HEK293T (cell line): ENCODE measurements around the gene PDE1A.

ENCODE experiments used
- ELF4 ChIP-seq: fragments of 450-650 bp; IDR thresholded peaks from 2 replicates; pipeline ENCODE4 v1.6.1; 2017; ENCODE audit warnings: antibody characterized with exemption
- NFRKB ChIP-seq: fragments of 450-650 bp; IDR thresholded peaks from 2 replicates; pipeline ENCODE4 v1.6.1; 2016; ENCODE audit warnings: mild to moderate bottlenecking, moderate library complexity

GRCh38 chr2:182280118-182280517 lies 146.7 kb downstream of the PDE1A start:
- TF ChIP-seq NFRKB (no peak), ELF4 (no peak)
